ENCODE results near the gene NOC2L.

GRCh38 chr1:969260-969855 is 10.3 kb upstream of the NOC2L start:
- TF ChIP-seq, protein P1, sequence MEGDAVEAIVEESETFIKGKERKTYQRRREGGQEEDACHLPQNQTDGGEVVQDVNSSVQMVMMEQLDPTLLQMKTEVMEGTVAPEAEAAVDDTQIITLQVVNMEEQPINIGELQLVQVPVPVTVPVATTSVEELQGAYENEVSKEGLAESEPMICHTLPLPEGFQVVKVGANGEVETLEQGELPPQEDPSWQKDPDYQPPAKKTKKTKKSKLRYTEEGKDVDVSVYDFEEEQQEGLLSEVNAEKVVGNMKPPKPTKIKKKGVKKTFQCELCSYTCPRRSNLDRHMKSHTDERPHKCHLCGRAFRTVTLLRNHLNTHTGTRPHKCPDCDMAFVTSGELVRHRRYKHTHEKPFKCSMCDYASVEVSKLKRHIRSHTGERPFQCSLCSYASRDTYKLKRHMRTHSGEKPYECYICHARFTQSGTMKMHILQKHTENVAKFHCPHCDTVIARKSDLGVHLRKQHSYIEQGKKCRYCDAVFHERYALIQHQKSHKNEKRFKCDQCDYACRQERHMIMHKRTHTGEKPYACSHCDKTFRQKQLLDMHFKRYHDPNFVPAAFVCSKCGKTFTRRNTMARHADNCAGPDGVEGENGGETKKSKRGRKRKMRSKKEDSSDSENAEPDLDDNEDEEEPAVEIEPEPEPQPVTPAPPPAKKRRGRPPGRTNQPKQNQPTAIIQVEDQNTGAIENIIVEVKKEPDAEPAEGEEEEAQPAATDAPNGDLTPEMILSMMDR (IDR thresholded peaks at IDR 0.05; ENCODE audit: low read length) = no peak
- TF ChIP-seq EZH2 (IDR thresholded peaks at IDR 0.05; ENCODE audit: borderline replicate concordance, low read length) = no peak

All from OCI-LY1 (cell line).